ENCODE data around the gene OR51F1. TPM values are rescaled to one million over a fixed set of nuclear protein-coding genes. Genes with fewer than 3 reads are reported as not detected.

Gene OR51F1

Small RNA genes lying within 50 kb of the gene (small RNA-seq; reads per million reads assigned to genes)
- not detected for gene RF00091 (ENCODE audit: low read depth)
